ENCODE measurements around the gene PHF5A. TPM values are rescaled to one million over a fixed set of nuclear protein-coding genes. Genes with fewer than 3 reads are reported as not detected.

Gene PHF5A
- total and polyA plus RNA-seq, 4 donors: 15.8 to 31.7 (median 23.2) TPM

DNA sequence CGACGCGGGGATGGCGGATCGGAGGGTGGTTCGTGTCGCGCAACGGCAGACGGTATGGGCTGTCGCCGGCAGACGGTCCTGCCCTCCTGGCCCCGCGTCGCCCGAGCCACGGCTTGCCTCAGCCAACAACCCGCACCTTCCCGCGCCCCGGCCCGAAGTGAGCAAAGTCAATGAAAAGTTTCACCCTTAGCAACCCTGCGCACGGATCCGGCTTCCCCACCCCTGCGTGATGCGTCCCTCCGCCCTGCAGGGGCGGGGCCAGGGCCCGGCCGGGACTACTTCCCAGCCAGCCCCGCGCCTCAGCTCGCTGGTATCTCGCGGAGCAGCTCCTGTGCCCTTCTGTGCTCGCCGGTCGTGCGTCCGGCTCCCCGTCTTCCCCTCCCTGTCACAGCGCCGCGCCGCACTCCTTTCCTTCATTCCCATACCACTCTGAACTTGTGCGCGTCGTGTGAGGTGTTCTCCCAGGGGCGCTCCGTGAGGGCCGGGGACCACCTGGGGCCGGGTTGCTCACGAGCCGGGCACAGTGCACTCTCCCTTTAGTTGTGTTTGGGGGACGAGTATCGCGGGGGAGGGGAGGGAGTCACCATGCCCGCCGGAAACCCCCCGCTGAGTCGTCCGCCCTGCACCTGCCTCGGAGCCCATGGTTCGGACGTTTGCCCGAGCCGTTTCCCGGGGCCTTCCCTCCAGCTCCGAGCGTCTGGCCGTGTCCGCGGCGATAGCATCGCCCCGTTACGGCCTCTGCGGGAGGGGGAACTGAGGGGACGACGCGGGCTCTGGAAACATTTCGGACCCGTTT lies 21.7 kb downstream of the PHF5A start, which contains the start of gene TOB2:
Gene TOB2 (minus strand): TSS at position 163 of the 796 bp plus-strand sequence. CDS start 9,456 bp downstream, outside the sequence.
- TF ChIP-seq, protein P1, sequence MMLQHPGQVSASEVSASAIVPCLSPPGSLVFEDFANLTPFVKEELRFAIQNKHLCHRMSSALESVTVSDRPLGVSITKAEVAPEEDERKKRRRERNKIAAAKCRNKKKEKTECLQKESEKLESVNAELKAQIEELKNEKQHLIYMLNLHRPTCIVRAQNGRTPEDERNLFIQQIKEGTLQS (IDR thresholded peaks at IDR 0.05): no peak
- TF ChIP-seq CTCF (IDR thresholded peaks at IDR 0.05; ENCODE audit: low read depth, low read length, missing input control): no peak
- no peak for TF ChIP-seq ZBTB33 (IDR thresholded peaks at IDR 0.05)
- peak; percentile 47 to 56 for TF ChIP-seq RAD21 (IDR thresholded peaks at IDR 0.05)
- peak; percentile 96 for TF ChIP-seq REST (IDR thresholded peaks at IDR 0.05)
- peak; percentile 37 for TF ChIP-seq FOXA1 (IDR thresholded peaks at IDR 0.05)
- TF ChIP-seq JUND (IDR thresholded peaks at IDR 0.05): no peak
- TF ChIP-seq YY1 (IDR thresholded peaks at IDR 0.05): peak; percentile 66
- no peak for TF ChIP-seq MAX (IDR thresholded peaks at IDR 0.05)
- peak; percentile 28 for TF ChIP-seq FOXA2 (IDR thresholded peaks at IDR 0.05)
- peak; percentile 95 for TF ChIP-seq SP1 (IDR thresholded peaks at IDR 0.05)
- peak; percentile 98 for TF ChIP-seq TAF1 (conservative IDR thresholded peaks at IDR 0.05)
- peak; percentile 65 for TF ChIP-seq NR2F2 (IDR thresholded peaks at IDR 0.05)
- peak; percentile 36 to 64 for TF ChIP-seq HNF4A (conservative IDR thresholded peaks at IDR 0.05)
- peak; percentile 16 to 61 for TF ChIP-seq EGR1 (IDR thresholded peaks at IDR 0.05; ENCODE audit: low read depth in 2 of 2)
- TF ChIP-seq RXRA (IDR thresholded peaks at IDR 0.05): peak; percentile 63 to 71
- TF ChIP-seq HNF4G (IDR thresholded peaks at IDR 0.05): no peak
- no peak for TF ChIP-seq GABPA (IDR thresholded peaks at IDR 0.05 in 1 of 2, conservative IDR thresholded peaks at IDR 0.05 in 1 of 2)
- Histone ChIP-seq H3K4me1 (ENCODE audit: control insufficient read depth in 4 of 4, insufficient read depth in 4 of 4, low read length in 3 of 4) (peaks cover 6 to 29% (median 25%) of the 10 kb centered on the region in 4 donors), H3K27me3 (ENCODE audit: control insufficient read depth in 4 of 4, insufficient read depth in 4 of 4, low read length in 3 of 4) (no peaks in the 10 kb centered on the region), H3K9me3 (ENCODE audit: control insufficient read depth in 4 of 4, low read length in 3 of 4) (no peaks in the 10 kb centered on the region), H3K4me3 (ENCODE audit: low read depth in 1 of 3, low read length in 3 of 3) (peak within 1 kb of the TSS; percentile 69 to 98 (median 96)), H3K27ac (ENCODE audit: low read depth in 1 of 2, low read length in 2 of 2) (peak within 1 kb of the TSS; percentile 90 to 100), H3K36me3 (ENCODE audit: control insufficient read depth in 4 of 4, insufficient read depth in 3 of 4, low read depth in 1 of 4, low read length in 3 of 4) (no peaks in the 10 kb centered on the region), H3K9ac (ENCODE audit: low read depth in 1 of 2, low read length in 2 of 2) (peak within 1 kb of the TSS; percentile 91 to 99)
- under 1% methylated on average over 85 of the region's 85 CpGs for WGBS
- peak; percentile 98 for DNase-seq (ENCODE audit: low spot score)

Data from liver (tissue), 9 donors.